ENCODE data around the gene HSPG2.
"Not testable (repeated sequence)": the region's sequence is repeated elsewhere in the genome, so short reads cannot be mapped to it uniquely, and the experiment has no call there.

GRCh38 chr1:21980515-21981220 is 43.6 kb upstream of the HSPG2 start:
- TF ChIP-seq CTCF (IDR thresholded peaks at IDR 0.05 in 2 of 3, conservative IDR thresholded peaks at IDR 0.05 in 1 of 3; ENCODE audit: control insufficient read depth in 2 of 3, extremely low read depth in 1 of 3, insufficient read depth in 1 of 3, low read depth in 3 of 3, low read length in 3 of 3); BHLHE40 (IDR thresholded peaks at IDR 0.05; ENCODE audit: borderline replicate concordance in 1 of 2, low read depth in 2 of 2, low read length in 1 of 2); REST (IDR thresholded peaks at IDR 0.05; ENCODE audit: low read depth, low read length): not testable (repeated sequence)

Data from GM12878 (cell line).